Peyer's patch (tissue), 4 donors: Measurements from ENCODE around the gene TMEM132C. TPM values are rescaled to one million over a fixed set of nuclear protein-coding genes. Genes with fewer than 3 reads are reported as not detected.

Experiments used
- DNase-seq, 3 donors: peaks; one replicate each; pipeline ENCODE4 v3.0.0-alpha.2; 2017 to 2019
- H3K27ac ChIP-seq, 4 donors: fragments of 200-600 bp; sonication (generic); one replicate each; pipeline ENCODE4 v1.5.1; 2016 to 2019
- H3K27me3 ChIP-seq, 2 donors: fragments of 200-600 bp; sonication (generic); one replicate each; pipeline ENCODE4 v1.5.1; 2019
- H3K36me3 ChIP-seq, 3 donors: fragments of 200-600 bp; sonication (generic); one replicate each; pipeline ENCODE4 v1.5.1; 2016 to 2019
- H3K4me1 ChIP-seq, 4 donors: fragments of 200-600 bp; sonication (generic); one replicate each; pipeline ENCODE4 v1.5.1; 2016 to 2019
- H3K4me3 ChIP-seq, 4 donors: fragments of 200-600 bp; sonication (generic); 1 replicate in 3 of 4; 2 replicates in 1 of 4; pipeline ENCODE4 v1.5.1; 2016 to 2019; ENCODE audit warnings: mild to moderate bottlenecking in 1 of 4
- H3K9me3 ChIP-seq, 4 donors: fragments of 200-600 bp; sonication (generic); one replicate each; pipeline ENCODE4 v1.5.1; 2016 to 2019; ENCODE audit warnings: mild to moderate bottlenecking in 1 of 4
- CTCF ChIP-seq, 6 experiments: fragments of 450-650 bp in 4 of 6; fragments of 200-600 bp in 2 of 6; sonication (generic) in 1 of 6; IDR thresholded peaks; one replicate each; pipeline ENCODE4 v1.5.1; 2017 to 2019; ENCODE audit warnings: antibody characterized with exemption in 6 of 6, mild to moderate bottlenecking in 3 of 6, moderate library complexity in 1 of 6
- POLR2A ChIP-seq, 2 donors: fragments of 450-650 bp; IDR thresholded peaks; one replicate each; pipeline ENCODE4 v1.5.1; 2017; ENCODE audit warnings: antibody characterized with exemption in 2 of 2, mild to moderate bottlenecking in 2 of 2, moderate library complexity in 2 of 2
- total RNA-seq, 4 donors: library from RNA; depleted of rRNA; stranded (reverse); fragments of >200 nt; gene quantifications; one replicate each; pipeline ENCODE4 v1.1.0, GENCODE V29; 2016

Gene TMEM132C
- total RNA-seq, 4 donors from 2014 or later = 0.88 to 5.0 (median 2.0) TPM

DNA sequence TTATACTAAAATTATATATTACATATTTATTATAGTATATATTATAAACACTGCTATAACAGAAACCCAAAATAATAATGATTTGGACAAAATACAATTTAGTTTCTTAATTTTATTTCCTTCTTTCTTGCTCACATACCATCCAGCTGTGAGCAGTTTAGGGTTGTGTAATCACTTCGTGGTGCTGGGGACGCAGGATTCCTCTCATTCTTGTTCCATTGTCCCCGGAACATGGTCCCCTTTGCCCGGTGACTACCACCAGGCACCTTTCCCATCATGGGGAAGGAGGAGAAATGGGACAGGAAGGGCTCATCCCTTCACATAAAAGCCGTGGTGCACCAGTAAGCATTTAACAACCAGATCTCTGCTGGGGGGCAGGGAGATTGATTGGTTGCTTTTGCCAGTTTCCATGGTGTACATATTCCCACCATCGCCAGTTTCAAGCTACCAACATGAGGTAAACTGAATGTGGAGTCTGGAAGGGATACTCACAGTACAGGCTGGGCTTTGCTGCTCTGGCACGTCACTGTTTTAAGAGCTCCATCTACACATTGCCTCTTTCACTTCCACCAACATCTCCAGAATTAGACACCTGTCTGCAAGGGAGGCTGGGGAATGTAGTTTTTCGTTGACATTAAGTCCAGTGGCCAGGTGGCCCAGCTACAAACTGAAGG, 191.5 kb downstream of the TMEM132C start:
- no peaks in the 10 kb centered on the region for H3K27me3 ChIP-seq
- no peak overlapping the region for H3K27ac ChIP-seq
- H3K4me1 ChIP-seq = no peaks in the 10 kb centered on the region
- H3K9me3 ChIP-seq = no peaks in the 10 kb centered on the region
- H3K4me3 ChIP-seq = no peak overlapping the region
- no peak for TF ChIP-seq CTCF (IDR thresholded peaks at IDR 0.05)
- TF ChIP-seq POLR2A (IDR thresholded peaks at IDR 0.05) = no peak
- no peaks in the 10 kb centered on the region for H3K36me3 ChIP-seq
- DNase-seq = no peak

GRCh38 chr12:128459067-128459466, 192.1 kb downstream of the TMEM132C start:
- Histone ChIP-seq H3K27ac (no peak overlapping the region), H3K4me3 (no peak overlapping the region), H3K4me1 (no peaks in the 10 kb centered on the region), H3K9me3 (no peaks in the 10 kb centered on the region), H3K36me3 (no peaks in the 10 kb centered on the region), H3K27me3 (no peaks in the 10 kb centered on the region)
- DNase-seq = no peak
- TF ChIP-seq POLR2A (IDR thresholded peaks at IDR 0.05) (no peak), CTCF (IDR thresholded peaks at IDR 0.05) (no peak)

- Histone ChIP-seq H3K4me3 (no peak overlapping the region), H3K36me3 (no peaks in the 10 kb centered on the region), H3K27me3 (no peaks in the 10 kb centered on the region), H3K27ac (no peak overlapping the region), H3K9me3 (no peaks in the 10 kb centered on the region), H3K4me1 (no peaks in the 10 kb centered on the region)
- no peak for DNase-seq
- TF ChIP-seq POLR2A (IDR thresholded peaks at IDR 0.05) = no peak
- TF ChIP-seq CTCF (IDR thresholded peaks at IDR 0.05) = no peak
Observed at GRCh38 chr12:128463881-128464280, 196.9 kb downstream of the TMEM132C start.

GRCh38 chr12:128467882-128468281, 200.9 kb downstream of the TMEM132C start:
- no peaks in the 10 kb centered on the region for H3K36me3 ChIP-seq
- H3K4me3 ChIP-seq = no peak overlapping the region
- no peaks in the 10 kb centered on the region for H3K4me1 ChIP-seq
- TF ChIP-seq POLR2A (IDR thresholded peaks at IDR 0.05) = no peak
- no peak for TF ChIP-seq CTCF (IDR thresholded peaks at IDR 0.05)
- no peak for DNase-seq
- no peak overlapping the region for H3K27ac ChIP-seq
- H3K27me3 ChIP-seq = no peaks in the 10 kb centered on the region
- no peaks in the 10 kb centered on the region for H3K9me3 ChIP-seq

GRCh38 chr12:128468926-128469325, 202.0 kb downstream of the TMEM132C start:
- no peak for TF ChIP-seq CTCF (IDR thresholded peaks at IDR 0.05)
- TF ChIP-seq POLR2A (IDR thresholded peaks at IDR 0.05) = no peak
- Histone ChIP-seq H3K4me3 (no peak overlapping the region), H3K4me1 (no peaks in the 10 kb centered on the region), H3K36me3 (no peaks in the 10 kb centered on the region), H3K9me3 (no peaks in the 10 kb centered on the region), H3K27ac (no peak overlapping the region), H3K27me3 (no peaks in the 10 kb centered on the region)
- DNase-seq = no peak

DNA sequence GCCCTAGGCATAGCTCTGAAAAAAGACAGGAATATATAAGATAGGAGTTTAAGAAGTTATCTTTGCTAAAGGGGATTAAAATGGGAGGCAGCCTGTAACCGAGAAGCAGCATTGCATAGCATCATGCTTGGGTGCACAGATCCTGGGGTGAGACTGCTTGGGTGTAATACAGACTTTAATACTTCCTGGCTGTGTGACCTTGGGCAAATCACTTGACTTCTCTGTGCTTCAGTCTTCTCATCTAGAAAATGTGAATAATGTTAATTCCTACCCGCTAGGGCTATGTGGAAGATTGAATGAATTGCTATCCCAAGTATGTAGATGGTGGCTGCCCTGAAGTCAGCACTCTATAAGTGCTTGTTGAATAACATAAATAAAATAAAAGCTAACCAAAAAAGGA, 204.5 kb downstream of the TMEM132C start:
- DNase-seq = no peak
- Histone ChIP-seq H3K9me3 (no peaks in the 10 kb centered on the region), H3K27ac (no peak overlapping the region), H3K27me3 (no peaks in the 10 kb centered on the region), H3K4me3 (no peak overlapping the region), H3K36me3 (no peaks in the 10 kb centered on the region), H3K4me1 (no peaks in the 10 kb centered on the region)
- no peak for TF ChIP-seq CTCF (IDR thresholded peaks at IDR 0.05)
- TF ChIP-seq POLR2A (IDR thresholded peaks at IDR 0.05) = no peak
